Keratinocyte (primary cell): Measurements from ENCODE around the gene FMNL3. TPM values are rescaled to one million over a fixed set of nuclear protein-coding genes. Genes with fewer than 3 reads are reported as not detected.

Experiments used
- DNase-seq: peaks from one replicate; pipeline ENCODE4 v3.0.0-alpha.2; 2011; ENCODE audit warnings: low read depth, missing footprints, low spot score
- FAIRE-seq: peaks from 2 replicates; lab custom pipeline; 2011; peaks lifted over from hg19 to GRCh38; lab: Jason Lieb, UNC
- H2AFZ ChIP-seq: 2 replicates; pipeline ENCODE4 v1.6.0; 2012; ENCODE audit warnings: low read length, control low read depth, inconsistent platforms; ENCODE audit not compliant: control insufficient read depth
- H3K27ac ChIP-seq: 2 replicates; pipeline ENCODE4 v1.5.1; 2011; ENCODE audit warnings: low read length; ENCODE audit not compliant: control insufficient read depth, insufficient read depth
- H3K27me3 ChIP-seq: 3 replicates; pipeline ENCODE4 v1.6.0; 2011; ENCODE audit warnings: low read length; ENCODE audit not compliant: control insufficient read depth, insufficient read depth; ENCODE audit errors: extremely low read depth
- H3K36me3 ChIP-seq, 2 experiments: 2 replicates in 1 of 2; 3 replicates in 1 of 2; pipeline ENCODE4 v1.5.1; 2011; ENCODE audit warnings: low read length in 2 of 2, mild to moderate bottlenecking in 1 of 2; ENCODE audit not compliant: control insufficient read depth in 2 of 2, insufficient read depth in 2 of 2; ENCODE audit errors: extremely low read depth in 1 of 2
- H3K4me1 ChIP-seq: 3 replicates; pipeline ENCODE4 v1.5.1; 2011; ENCODE audit warnings: low read length; ENCODE audit not compliant: control insufficient read depth, insufficient read depth; ENCODE audit errors: extremely low read depth
- H3K4me2 ChIP-seq: 3 replicates; pipeline ENCODE4 v1.6.0; 2011; ENCODE audit warnings: low read depth, low read length; ENCODE audit not compliant: control insufficient read depth, insufficient read depth; ENCODE audit errors: extremely low read depth
- H3K4me3 ChIP-seq, 3 experiments: fragments of 200-600 bp in 1 of 3; sonication (generic) in 1 of 3; 2 replicates in 2 of 3; 3 replicates in 1 of 3; pipeline ENCODE4 v1.5.1; 2011 to 2016; ENCODE audit warnings: low read length in 3 of 3, mild to moderate bottlenecking in 3 of 3, control low read depth in 2 of 3, inconsistent platforms in 1 of 3, low read depth in 1 of 3, mixed read lengths in 1 of 3, mixed run types in 1 of 3, moderate library complexity in 1 of 3; ENCODE audit not compliant: control insufficient read depth in 2 of 3, insufficient read depth in 2 of 3; ENCODE audit errors: extremely low read depth in 1 of 3
- H3K79me2 ChIP-seq: 2 replicates; pipeline ENCODE4 v1.6.0; 2012; ENCODE audit warnings: low read length; ENCODE audit not compliant: control insufficient read depth, insufficient read depth
- H3K9ac ChIP-seq: 3 replicates; pipeline ENCODE4 v1.6.0; 2011; ENCODE audit warnings: low read length; ENCODE audit not compliant: control insufficient read depth, insufficient read depth; ENCODE audit errors: extremely low read depth
- H3K9me1 ChIP-seq: 3 replicates; pipeline ENCODE4 v1.6.0; 2011; ENCODE audit warnings: low read length; ENCODE audit not compliant: control insufficient read depth, insufficient read depth; ENCODE audit errors: extremely low read depth
- H3K9me3 ChIP-seq: 2 replicates; pipeline ENCODE4 v1.5.1; 2012; ENCODE audit warnings: low read depth, low read length; ENCODE audit not compliant: control insufficient read depth
- H4K20me1 ChIP-seq: 3 replicates; pipeline ENCODE4 v1.6.0; 2011; ENCODE audit warnings: low read length; ENCODE audit not compliant: control insufficient read depth, insufficient read depth; ENCODE audit errors: extremely low read depth
- CTCF ChIP-seq, 3 experiments: IDR thresholded peaks in 1 of 3; conservative IDR thresholded peaks in 1 of 3; optimal IDR thresholded peaks in 1 of 3; 2 replicates in 2 of 3; 3 replicates in 1 of 3; pipeline versions ENCODE3 to v1.5.1; 2011; ENCODE audit warnings: low read length in 3 of 3, mild to moderate bottlenecking in 3 of 3, moderate library complexity in 2 of 3, control low read depth in 1 of 3, inconsistent platforms in 1 of 3; ENCODE audit not compliant: insufficient read depth in 2 of 3; ENCODE audit errors: extremely low read depth in 1 of 3
- EZH2 ChIP-seq: IDR thresholded peaks from one replicate; pipeline ENCODE4 v1.6.1; 2012; ENCODE audit warnings: inconsistent platforms, mild to moderate bottlenecking, low read length, moderate library complexity
- dilution Hi-C: fragments of 300-500 bp; cut with MboI; formaldehyde crosslinking; loops from one replicate; pipeline ENCODE4 v1.7.0; 2020; ENCODE audit warnings: low sequenced_read_pairs; ENCODE audit not compliant: extremely low pct_ligation_motif_present
- polyA plus RNA-seq, 5 experiments: library from polyadenylated mRNA; depleted of rRNA in 3 of 5; stranded (reverse) in 3 of 5; stranded (forward) in 1 of 5; unstranded in 1 of 5; fragments of >200 nt; gene quantifications; 1 replicate in 1 of 5; 2 replicates in 3 of 5; 3 replicates in 1 of 5; pipeline versions ENCODE4 v1.2.1 to v1.2.3, GENCODE V29; 2011 to 2012; ENCODE audit warnings: missing spikeins in 2 of 5, low read depth in 1 of 5, low replicate concordance in 1 of 5

FMNL3 gene
- polyA plus RNA-seq, 1 donor (not counting 4 experiments of a cell fraction or from before 2014, with no cell fraction given): 1.1 TPM

GRCh38 chr12:49651855-49652254 is 55.4 kb downstream of the FMNL3 start:
- Histone ChIP-seq H3K9me1 (no peaks in the 10 kb centered on the region), H3K4me2 (no peak overlapping the region), H3K79me2 (no peaks in the 10 kb centered on the region), H3K4me3 (no peak overlapping the region), H2AFZ (no peak overlapping the region), H3K9ac (no peak overlapping the region), H3K9me3 (no peaks in the 10 kb centered on the region), H3K27ac (no peak overlapping the region), H3K4me1 (no peaks in the 10 kb centered on the region), H3K27me3 (no peaks in the 10 kb centered on the region), H4K20me1 (no peaks in the 10 kb centered on the region), H3K36me3 (peaks cover 1 to 4% of the 10 kb centered on the region in 2 experiments)
- TF ChIP-seq EZH2 (no peak), CTCF (optimal IDR thresholded peaks at IDR 0.05 in 1 of 3, IDR thresholded peaks at IDR 0.05 in 1 of 3, conservative IDR thresholded peaks at IDR 0.05 in 1 of 3; ENCODE audit: extremely low read depth in 1 of 3, insufficient read depth in 2 of 3, low read length in 3 of 3) (no peak)
- dilution Hi-C loops: no loop called here
- FAIRE-seq (no peak), DNase-seq (no peak)

- Histone ChIP-seq H3K9me1 (no peaks in the 10 kb centered on the region), H3K9ac (no peak overlapping the region), H2AFZ (no peak overlapping the region), H3K9me3 (no peaks in the 10 kb centered on the region), H3K36me3 (peaks cover 10 to 18% of the 10 kb centered on the region in 2 experiments), H3K79me2 (no peaks in the 10 kb centered on the region), H4K20me1 (no peaks in the 10 kb centered on the region), H3K4me1 (no peaks in the 10 kb centered on the region), H3K27ac (no peak overlapping the region), H3K27me3 (no peaks in the 10 kb centered on the region), H3K4me3 (no peak overlapping the region), H3K4me2 (no peak overlapping the region)
- TF ChIP-seq CTCF (optimal IDR thresholded peaks at IDR 0.05 in 1 of 3, IDR thresholded peaks at IDR 0.05 in 1 of 3, conservative IDR thresholded peaks at IDR 0.05 in 1 of 3; ENCODE audit: extremely low read depth in 1 of 3, insufficient read depth in 2 of 3, low read length in 3 of 3): no peak
- TF ChIP-seq EZH2: no peak
- no peak for FAIRE-seq
- dilution Hi-C loops: no loop called here
- no peak for DNase-seq
Measured at GRCh38 chr12:49649892-49650291, 57.3 kb downstream of the FMNL3 start.
